GM19438 (cell line): ENCODE results near the gene IL2RA.
"Not testable (repeated sequence)": the region's sequence is repeated elsewhere in the genome, so short reads cannot be mapped to it uniquely, and the experiment has no call there.

Source experiments
- ATAC-seq: cut with Tn5 transposase; IDR thresholded peaks from one replicate; pipeline ENCODE4 v1.9.1; 2021; ENCODE audit warnings: low read depth; ENCODE audit not compliant: unreplicated experiment

The IL2RA gene

DNA sequence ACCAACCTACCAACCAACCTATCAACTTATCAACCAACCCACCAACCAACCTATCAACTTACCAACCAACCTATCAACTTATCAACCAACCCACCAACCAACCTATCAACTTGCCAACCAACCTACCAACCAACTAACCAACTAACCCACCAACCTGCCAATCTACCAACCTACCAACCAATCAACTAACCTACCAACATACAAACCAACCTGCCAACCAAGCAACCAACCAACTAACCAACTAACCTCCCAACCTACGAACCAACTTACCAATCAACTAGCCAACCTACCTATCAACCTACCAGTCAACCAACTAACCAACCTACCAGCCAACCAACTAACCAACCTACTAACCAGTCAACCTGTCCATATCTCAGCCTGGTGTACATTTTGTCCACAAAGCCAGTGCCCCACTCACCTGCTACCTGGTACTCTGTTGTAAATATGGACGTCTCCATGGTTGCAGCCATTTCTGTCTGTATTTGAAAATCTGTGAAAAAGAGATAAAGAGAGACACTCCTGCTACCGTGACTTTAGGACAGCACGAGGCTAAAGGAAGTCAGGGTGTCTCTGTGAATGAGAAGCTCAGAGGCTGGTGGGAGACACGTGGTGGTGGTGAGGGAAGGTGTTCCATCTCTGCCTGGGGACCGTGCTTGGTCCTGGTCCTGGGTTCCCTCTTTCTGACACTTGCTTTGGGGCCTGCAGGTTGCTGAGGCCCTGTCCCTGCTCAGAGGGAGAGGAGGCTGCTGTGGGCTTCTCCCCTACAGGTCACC, 43.0 kb downstream of the IL2RA start:
- ATAC-seq = no peak

DNA sequence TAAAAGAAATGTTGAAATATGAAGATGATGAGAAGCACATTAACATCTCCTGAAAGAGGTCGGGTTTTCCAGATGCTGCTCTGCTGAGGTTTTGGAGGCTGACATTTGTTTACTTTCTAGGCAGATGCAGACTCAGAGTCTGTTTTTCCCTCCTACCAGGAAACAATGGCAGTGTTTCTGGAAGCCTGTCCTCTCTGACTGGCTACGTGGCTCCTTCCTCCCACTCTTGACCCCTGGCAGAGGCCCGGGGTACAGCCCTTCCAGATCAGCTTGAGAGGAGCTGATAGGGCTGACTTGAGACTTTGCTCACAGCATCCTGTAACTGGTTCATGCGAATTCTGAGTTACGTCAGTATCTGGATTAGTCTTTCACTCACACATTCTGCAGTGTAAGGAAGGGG, 43.7 kb downstream of the IL2RA start:
- ATAC-seq = no peak

DNA sequence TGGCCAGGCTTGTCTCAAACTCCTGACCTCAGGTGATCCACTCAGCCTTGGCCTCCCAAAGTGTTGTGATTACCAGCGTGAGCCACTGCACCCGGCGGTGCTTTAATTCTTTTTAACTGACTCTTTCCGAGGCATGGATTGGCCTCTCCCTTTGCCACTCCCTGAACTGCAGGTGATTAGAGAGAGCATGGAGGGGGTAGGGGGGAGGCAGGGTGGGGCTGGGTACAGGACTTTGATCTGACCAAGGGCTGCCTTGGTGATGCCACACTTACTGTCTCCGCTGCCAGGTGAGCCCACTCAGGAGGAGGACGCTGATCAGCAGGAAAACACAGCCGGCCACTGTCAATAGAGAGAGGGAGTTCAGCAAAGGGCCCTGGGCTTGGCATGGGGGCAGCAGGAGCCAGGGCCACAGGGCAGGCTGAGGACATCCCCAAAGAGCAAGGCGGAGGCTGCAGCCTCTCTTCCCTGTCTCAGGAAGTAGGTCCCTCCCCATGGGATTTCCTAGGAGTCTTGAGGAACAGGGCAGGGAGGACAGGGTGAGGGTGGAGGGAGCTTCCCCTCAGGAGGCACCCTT, 44.3 kb downstream of the IL2RA start:
- no peak for ATAC-seq

DNA sequence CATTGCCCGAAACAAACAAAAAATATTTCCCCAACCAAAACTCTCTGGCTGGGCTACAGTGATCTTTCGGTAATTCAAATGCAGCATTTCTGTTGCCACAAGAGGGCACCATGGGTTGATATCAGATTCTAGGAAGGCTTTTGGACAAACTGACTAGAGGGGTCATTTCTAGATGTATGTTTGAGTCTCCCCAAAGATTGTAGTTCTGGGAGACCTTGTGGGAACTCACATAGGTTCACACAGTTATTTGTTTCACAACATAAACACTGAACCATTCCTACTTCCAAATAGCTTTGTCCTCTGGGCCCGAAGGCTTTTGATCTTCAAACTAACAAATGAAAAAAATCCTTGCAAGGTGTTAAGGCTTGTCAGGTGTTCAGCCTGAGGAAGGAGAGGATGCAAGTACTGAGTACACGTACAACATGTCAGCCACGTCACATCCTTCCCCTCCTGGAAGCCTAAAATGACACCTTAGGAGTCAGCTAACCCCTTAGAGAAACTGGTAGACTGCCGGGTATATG, 47.9 kb downstream of the IL2RA start:
- no peak for ATAC-seq

DNA sequence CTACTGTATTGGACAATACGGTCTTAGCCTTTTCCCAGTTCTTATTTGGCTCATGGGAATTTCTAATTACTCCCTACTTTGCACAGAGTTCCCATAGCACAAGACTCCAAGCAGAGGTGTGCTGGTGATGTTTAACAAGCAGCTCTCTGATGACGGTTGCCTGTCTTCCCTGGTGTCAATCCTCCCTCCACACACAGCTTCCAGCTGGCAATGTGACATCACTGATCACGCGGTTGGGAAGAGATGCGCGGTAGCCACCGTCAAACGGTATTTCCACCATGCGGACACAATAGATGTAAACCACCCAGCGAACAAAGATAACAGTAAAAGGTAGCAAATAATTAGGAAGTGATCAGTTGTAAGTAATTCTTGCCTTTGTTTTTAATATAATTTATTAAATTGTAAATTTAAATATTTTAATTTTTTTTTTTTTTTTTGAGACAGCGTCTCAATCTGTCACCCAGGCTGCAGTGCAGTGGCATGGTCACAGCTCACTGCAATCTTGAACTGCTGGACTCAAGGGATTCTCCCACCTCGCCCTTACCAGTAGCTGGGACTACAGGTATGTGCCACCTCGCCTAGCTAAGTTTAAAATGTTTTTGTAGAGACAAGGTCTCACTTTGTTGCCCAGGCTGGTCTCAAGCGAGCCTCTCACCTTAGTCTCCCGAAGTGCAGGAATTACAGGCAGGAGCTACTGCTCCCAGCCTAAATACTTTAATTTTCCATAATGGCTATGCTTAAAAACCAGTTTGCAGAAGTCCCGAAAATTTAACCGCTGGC, 48.6 kb downstream of the IL2RA start:
- no peak for ATAC-seq

DNA sequence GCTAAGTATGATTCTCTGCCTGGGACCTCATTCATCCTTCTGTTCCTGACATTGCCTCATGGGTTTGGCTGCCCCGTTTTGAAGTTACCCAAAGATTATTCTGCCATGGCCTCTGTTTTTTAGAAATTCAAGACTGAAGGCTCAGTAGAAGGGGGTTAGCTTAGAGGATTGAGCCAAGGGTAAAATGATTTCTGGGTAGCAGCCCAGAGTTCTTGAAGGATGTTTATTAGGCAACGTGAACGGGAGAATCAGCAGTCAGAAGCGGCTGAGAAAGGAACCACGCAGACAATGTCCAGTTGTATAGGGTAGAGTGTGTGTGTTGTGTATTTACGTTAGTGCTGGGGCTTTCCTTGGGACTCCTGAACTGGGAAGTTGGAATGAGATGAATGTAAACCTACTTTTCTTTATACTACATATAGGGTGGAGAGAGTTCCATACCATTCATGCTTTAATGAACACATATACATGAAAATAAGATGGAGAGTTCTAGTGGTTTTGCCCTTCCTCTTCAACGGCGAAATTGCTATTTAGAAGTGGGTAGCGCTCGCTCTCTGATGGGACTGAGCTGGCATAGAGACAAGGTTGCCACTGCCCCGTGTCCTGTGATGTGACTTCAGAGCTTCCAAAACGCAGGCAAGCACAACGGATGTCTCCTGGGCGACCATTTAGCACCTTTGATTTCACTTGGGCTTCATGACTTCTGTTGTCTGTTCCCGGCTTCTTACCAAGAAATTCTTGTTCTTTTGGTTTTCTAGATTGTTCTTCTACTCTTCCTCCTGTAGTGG, 49.9 kb downstream of the IL2RA start:
- ATAC-seq = no peak

DNA sequence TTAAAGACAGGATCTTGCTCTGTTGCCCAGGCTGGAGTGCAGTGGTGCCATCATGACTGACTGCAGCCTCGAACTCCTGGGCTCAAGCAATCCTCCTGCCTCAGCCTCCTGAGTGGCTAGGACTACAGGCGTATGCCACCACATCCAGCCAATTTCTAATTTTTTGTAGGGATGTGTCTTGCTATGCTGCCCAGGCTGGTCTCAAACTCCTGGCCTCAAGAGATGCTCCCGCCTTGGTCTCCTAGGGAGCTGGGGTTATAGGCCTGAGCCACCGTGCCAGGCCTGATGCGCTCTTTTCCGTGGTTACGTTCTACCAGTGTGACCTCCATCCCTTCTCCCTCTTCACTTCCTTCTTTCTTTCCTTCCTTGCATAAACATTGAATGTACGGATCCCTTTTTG, 50.6 kb downstream of the IL2RA start:
- ATAC-seq = no peak

DNA sequence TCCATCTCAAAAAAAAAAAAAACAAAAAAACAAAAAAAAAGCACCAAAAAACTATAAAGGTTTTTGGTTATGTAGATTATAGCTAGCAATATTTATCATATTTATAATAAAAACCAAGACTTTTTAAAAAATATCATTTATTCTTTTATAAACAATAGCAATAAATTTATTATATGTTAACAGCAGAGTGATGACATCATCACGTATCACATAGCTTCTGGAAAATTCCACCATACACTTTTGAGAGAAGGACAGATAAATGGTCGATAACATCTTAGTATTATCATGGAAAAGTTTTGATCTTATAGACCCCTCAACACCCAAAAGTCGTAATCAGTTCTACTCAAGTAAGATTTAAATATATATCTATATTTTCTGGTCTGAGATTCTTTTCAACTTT, 51.6 kb downstream of the IL2RA start:
- no peak for ATAC-seq

DNA sequence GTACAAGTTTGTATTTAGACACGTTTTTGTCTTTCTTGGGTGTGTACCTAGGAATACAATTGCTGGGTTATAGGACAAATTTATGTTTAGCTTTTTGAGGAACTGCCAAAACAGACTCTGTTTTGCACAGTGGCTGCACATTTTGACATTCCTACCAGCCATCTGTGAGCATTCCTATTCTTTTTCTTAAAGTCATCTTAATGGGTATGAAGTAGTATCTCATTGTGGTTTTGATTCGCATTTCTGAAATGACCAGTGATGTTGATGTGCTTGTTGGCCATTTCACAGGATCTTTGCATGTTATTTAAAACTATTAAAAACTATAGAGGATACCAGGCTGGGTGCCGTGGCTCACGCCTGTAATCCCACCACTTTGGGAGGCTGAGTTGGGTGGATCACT, 52.2 kb downstream of the IL2RA start:
- no peak for ATAC-seq

DNA sequence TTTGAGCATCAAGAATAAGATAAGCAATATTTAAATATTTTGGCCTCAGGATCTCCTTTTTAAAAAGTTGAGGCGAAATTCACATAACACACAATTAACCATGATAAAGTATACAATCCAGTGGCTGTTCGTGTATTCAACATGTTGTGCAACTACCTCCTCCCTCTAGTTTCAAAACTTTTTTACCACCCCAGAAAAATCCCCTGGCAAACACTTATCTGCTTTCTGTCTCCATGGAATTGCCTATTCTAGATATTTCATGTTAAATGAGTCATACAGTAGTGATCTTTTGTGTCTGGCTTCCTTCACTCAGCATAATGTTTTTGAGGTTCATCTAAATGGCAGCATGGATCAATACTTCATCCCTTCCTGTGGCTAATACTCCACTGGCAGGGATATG, 53.0 kb downstream of the IL2RA start:
- no peak for ATAC-seq

DNA sequence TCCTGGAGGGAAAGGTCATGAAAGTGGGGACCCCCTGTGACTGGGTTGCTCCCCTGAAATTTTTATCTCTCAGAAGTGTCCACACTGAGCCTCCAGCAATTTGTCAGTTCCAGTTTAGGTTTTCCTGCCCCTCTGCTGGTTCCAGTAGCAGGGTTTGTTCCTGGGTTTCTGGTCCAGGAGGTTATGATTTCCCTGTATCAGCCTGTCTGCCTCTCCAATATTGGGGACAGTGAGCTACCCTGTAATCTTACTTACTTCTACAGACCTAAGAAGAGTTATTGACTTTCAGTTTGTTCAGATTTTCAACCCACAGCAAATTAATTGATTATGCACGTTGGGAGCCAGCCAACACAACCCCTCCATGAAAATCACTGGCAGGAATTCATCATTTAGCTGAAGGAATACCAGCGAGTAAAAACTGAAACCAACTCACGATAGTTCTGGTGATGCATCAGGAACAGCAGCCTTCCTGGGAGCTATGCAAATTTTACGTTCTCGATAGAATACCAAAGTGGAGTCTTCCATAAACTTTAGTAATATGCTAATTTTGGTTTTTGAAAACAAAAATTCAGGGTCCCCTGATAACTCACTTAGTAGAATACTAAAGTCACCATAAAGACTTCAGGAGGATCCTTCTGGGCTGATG, 53.5 kb downstream of the IL2RA start:
- no peak for ATAC-seq

DNA sequence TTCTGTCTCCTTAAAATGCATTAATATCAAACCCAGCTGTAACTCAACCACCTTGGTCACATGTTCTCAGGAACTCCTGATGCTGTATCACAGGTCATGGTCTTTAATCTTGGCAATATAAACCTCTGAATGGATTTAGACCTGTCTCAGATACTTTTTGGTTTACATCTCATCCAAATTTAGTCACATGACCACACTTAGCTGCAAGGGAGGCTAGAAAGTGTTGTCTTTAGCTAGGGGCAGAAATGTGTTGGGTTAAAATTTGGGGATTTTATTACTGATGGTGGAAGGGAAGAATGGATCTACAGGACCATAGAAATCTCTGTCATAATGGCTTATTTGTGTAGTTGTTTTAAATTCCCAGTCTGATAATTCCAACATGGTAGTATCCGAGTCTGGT, 55.2 kb downstream of the IL2RA start:
- no peak for ATAC-seq

DNA sequence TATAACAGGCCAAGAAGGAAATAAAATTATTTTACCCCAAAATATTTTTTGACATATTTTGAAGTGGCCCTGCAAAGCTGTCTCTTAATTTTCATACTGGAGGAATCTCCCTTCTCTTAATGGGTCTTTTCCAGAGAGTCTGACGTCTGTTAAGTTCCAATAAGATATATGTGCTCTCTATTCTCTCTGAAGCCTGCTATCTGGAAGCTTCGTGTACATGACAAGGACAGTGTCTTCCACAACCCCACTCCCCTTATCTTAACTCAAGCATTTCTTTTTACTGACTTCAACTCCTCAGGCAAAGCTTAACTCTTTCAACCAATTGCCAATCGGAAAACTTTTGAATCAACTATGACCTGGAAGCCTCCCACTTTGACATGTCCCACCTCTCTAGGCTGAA, 55.6 kb downstream of the IL2RA start:
- ATAC-seq = no peak

DNA sequence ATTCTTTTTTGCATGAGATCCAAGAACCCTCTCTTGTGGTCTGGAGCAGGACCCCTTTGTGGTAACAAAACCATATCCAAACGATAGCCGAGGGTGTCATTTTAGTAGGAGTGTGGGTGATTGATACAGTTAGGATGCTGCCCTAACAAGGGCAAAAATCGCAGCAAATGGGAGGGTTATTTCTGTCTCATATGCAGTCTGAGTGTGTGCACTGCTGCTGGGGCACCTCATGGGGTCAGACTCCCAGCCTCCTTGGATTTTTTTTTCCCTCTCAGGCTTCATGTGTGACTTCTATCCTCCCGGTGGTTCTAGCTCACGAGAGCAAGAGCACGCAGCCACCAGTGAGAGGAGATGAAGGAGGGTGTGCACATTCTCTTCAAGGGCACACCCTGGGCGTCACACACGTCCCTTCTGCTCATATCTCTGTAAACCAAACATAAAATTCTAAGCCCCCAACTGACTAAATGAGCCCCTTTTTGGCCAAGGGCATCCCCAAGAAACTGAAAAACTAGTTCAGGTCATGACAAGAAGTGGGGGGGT, 56.2 kb downstream of the IL2RA start:
- ATAC-seq = no peak

DNA sequence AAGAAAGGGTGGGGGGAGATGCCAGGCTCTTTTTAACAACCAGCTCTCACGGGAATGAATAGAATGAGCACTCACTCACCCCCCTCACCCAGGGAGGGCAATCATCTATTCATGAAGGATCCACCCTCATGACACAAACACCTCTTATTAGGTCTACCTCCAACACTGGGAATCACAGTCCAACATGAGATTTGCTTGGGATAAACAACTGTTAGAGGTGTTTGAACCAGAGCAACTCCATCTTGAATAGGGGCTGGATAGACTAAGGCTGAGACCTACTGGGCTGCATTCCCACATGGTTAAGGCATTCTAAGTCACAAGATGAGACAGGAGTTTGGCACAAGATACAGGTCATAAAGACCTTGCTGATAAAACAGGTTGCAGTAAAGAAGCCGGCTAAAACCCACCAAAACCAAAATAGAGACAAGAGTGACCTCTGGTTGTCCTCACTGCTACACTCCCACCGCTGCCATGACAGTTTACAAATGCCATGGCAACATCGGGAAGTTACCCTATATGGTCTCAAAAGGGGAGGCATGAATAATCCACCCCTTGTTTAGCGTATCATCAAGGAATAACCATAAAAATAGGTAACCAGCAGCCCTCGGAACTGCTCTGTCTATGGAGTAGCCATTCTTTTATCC, 56.9 kb downstream of the IL2RA start:
- not testable (repeated sequence) for ATAC-seq

DNA sequence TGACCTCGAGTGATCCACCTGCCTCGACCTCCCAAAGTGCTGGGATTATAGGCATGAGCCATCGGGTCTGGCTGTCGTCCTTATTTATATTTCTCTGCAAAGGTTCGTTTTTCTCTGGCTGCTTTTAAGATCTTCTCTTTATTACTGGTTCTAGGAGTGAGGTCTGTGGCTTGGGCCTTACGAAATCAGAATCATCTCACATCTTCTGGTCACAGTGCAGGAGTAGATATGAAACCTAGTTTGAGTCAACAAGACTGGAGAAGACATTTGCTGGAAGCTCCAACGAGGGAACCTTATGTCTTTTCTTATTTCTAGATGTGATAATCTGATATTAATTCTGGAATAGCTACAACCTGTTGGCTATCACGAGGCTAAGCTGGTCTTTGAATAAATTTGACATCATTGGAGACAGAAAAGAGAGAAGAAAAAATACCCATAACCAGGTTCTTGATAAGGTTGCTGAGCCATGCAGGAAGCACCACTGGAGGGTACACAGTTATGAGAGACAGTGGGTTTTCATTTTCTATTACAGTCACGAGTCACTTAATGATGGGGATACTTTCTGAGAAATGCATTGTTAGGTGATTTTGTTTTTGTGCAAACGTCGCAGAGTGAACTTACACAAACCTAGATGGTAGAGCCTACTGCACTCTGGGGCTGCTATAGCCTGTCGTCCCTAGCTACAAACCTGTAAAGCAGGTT, 59.2 kb downstream of the IL2RA start:
- no peak for ATAC-seq

DNA sequence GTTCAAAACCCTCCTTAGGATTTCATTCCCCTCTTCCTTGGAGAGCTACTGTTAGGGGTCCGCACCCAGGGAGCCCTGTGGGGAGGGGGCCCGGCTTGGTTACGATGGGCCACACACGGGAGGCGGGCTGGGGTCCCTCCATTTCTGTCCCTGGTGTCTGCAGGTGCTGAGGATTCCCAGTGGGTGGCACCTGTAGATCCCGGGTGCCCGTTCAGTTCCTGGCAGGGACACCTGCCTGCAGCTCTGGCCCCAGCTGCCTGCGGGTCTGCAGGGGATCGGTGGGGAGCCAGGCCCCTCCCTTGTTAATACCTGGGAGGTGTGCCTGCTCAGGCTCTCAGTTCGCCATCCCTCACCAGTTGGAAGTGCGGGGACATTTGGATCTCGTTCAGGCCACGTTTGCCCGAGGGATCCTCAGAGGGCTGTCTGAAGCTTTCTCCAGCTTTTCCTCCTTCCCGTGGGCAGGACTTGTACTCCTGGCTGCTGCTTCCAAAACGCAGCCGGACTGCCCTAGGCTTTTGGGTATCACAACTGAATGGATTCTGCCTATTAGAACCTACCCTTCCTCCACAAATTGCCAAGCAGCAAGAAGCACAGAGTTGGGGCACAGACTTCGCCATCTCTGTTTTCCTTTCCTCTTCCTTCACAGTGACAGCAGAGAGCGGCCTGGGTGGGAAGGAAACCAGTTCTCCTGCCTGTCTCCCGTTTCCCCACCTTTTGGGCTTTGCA, 62.6 kb downstream of the IL2RA start:
- no peak for ATAC-seq

DNA sequence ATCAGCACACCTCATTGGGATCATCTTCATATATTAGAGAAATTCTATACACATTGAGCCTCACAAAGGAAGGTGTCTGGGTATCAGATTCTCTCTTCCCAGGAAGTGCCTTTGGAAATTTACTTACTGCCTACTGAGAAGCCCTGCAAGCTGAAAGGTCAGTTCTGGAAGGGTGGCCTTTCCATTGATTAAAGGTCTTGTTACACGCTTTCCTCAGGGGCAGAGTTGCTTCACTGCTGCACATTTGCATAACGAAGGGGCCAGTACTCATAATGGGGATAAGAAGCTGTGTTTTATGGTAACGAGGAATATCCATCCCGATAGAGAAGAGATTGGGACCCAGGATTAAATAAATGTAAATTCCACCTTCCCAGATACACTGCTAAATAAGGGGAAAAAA, 65.5 kb downstream of the IL2RA start:
- no peak for ATAC-seq
